Pancreas (tissue), 10 donors: Measurements from ENCODE around the gene SEH1L. TPM values are rescaled to one million over a fixed set of nuclear protein-coding genes. Genes with fewer than 3 reads are reported as not detected.

Source experiments
- ATAC-seq, 4 donors: fragments of 200-7000 bp; cut with Tn5 transposase; one replicate each; pipeline versions ENCODE4 v1.8.0 to v1.9.1; 2020; ENCODE audit warnings: mild to moderate bottlenecking in 4 of 4, moderate library complexity in 4 of 4
- DNase-seq, 6 donors: peaks; one replicate each; pipeline ENCODE4 v3.0.0-alpha.2; 2020
- FAIRE-seq: peaks from 2 replicates; lab custom pipeline; 2012; peaks lifted over from hg19 to GRCh38; lab: Jason Lieb, UNC
- H3K27ac ChIP-seq, 4 donors: fragments of 200-600 bp; sonication (generic); 1 replicate in 3 of 4; 2 replicates in 1 of 4; pipeline versions ENCODE4 v1.5.0 to v1.8.0; 2020
- H3K27me3 ChIP-seq, 4 donors: fragments of 200-600 bp; one replicate each; pipeline ENCODE4 v1.8.0; 2021
- H3K36me3 ChIP-seq, 3 donors: fragments of 200-600 bp; sonication (generic) in 1 of 3; one replicate each; pipeline versions ENCODE4 v1.5.0 to v1.8.0; 2020 to 2021
- H3K4me1 ChIP-seq, 3 donors: fragments of 200-600 bp; one replicate each; pipeline ENCODE4 v1.8.0; 2021
- H3K4me3 ChIP-seq, 4 donors: fragments of 200-600 bp; sonication (generic) in 2 of 4; one replicate each; pipeline versions ENCODE4 v1.5.0 to v1.8.0; 2020 to 2021
- H3K9me3 ChIP-seq, 4 donors: fragments of 200-600 bp; one replicate each; pipeline ENCODE4 v1.8.0; 2021
- WGBS, 2 donors: extraction: QIAGEN DNeasy Blood & Tissue Kit; methylation state at CpG; one replicate each; pipeline ENCODE4 v1.1.7; 2013; 5-methylcytosine and 5-hydroxymethylcytosine counted together
- intact Hi-C, 3 donors: fragments of 100-400 bp; cut with DNase I; formaldehyde crosslinking; loops; one replicate each; pipeline versions ENCODE4 v1.11.1 to v1.14.2; 2022
- polyA plus RNA-seq, 2 donors: library from polyadenylated mRNA; stranded (reverse); fragments of 200-250 nt; gene quantifications; one replicate each; pipeline ENCODE4 v1.2.3, GENCODE V29; 2013
- total RNA-seq, 6 donors: library from RNA; stranded (reverse); fragmentation: NEBNext Ultra II Directional in 4 of 6; extraction: Animal tissue kit (Norgen Biotek cat#: 25700) in 4 of 6; gene quantifications; one replicate each; pipeline versions ENCODE4 v1.2.1 to v1.2.4, GENCODE V29; 2021 to 2023
- TF ChIP-seq, protein P1 (sequence below), 4 donors: fragments of 200-600 bp; sonication (generic) in 3 of 4; IDR thresholded peaks; one replicate each; pipeline versions ENCODE4 v1.5.0 to v1.8.0; 2021; ENCODE audit warnings: antibody characterized with exemption in 4 of 4
- donor health status: healthy with polysubstance abuse.
- donor health status: DM: no; HTN: no; CAD: no; lungs with moderate emphysema.
- donor health status: DM: no; HTN: no; CAD: no.
- donor health status: control.
- donor health status: control.
- donor health status: Bipolar disorder and iron deficiency.
- donor health status: DM: yes; HTN: yes; CAD: no.
- donor health status: DM: no; HTN: no; CAD: no.
- donor health status: DM: no; HTN: no; CAD: no.
- donor health status: DM: yes; HTN: yes; CAD: no.

SEH1L gene
- total and polyA plus RNA-seq, 8 donors = 9.4 to 23.7 (median 17.7) TPM

GRCh38 chr18:13011719-13012118 lies 63.9 kb downstream of the SEH1L start:
- FAIRE-seq = no peak
- TF ChIP-seq, protein P1, sequence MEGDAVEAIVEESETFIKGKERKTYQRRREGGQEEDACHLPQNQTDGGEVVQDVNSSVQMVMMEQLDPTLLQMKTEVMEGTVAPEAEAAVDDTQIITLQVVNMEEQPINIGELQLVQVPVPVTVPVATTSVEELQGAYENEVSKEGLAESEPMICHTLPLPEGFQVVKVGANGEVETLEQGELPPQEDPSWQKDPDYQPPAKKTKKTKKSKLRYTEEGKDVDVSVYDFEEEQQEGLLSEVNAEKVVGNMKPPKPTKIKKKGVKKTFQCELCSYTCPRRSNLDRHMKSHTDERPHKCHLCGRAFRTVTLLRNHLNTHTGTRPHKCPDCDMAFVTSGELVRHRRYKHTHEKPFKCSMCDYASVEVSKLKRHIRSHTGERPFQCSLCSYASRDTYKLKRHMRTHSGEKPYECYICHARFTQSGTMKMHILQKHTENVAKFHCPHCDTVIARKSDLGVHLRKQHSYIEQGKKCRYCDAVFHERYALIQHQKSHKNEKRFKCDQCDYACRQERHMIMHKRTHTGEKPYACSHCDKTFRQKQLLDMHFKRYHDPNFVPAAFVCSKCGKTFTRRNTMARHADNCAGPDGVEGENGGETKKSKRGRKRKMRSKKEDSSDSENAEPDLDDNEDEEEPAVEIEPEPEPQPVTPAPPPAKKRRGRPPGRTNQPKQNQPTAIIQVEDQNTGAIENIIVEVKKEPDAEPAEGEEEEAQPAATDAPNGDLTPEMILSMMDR (IDR thresholded peaks at IDR 0.05) = no peak
- 97% methylated on average over 5 of the region's 5 CpGs for WGBS, 2 donors
- no peaks in the 10 kb centered on the region for H3K9me3 ChIP-seq
- H3K4me3 ChIP-seq = no peak overlapping the region
- H3K36me3 ChIP-seq = peaks cover 0 to 11% (median 4%) of the 10 kb centered on the region in 3 donors
- no peak for DNase-seq
- H3K27ac ChIP-seq = no peak overlapping the region
- H3K27me3 ChIP-seq = no peaks in the 10 kb centered on the region
- peaks cover 0 to under 1% (median under 1%) of the 10 kb centered on the region in 3 donors for H3K4me1 ChIP-seq
- intact Hi-C loops = no loop called here
- ATAC-seq = no peak

DNA sequence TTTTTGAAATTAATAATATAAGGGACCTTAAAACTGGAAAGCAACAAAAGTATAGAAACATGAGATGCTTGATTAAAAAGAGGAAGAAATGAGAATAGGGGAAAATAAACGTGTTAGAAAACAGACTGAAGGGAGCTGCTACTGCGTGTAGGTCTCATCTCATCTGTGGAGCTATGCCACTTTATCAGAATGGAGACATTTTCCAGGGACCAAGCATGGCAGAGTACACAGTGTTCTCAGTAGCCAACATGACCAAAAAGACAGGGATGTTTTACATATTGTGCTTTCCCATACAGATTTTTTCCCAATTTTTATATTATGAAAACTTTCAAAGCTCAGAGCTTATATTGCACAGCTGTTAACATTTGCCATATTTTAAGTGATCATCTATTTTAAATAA lies 66.4 kb downstream of the SEH1L start:
- H3K36me3 ChIP-seq = peaks cover 0 to 6% (median 4%) of the 10 kb centered on the region in 3 donors
- intact Hi-C loops = no loop called here
- no peak for ATAC-seq

DNA sequence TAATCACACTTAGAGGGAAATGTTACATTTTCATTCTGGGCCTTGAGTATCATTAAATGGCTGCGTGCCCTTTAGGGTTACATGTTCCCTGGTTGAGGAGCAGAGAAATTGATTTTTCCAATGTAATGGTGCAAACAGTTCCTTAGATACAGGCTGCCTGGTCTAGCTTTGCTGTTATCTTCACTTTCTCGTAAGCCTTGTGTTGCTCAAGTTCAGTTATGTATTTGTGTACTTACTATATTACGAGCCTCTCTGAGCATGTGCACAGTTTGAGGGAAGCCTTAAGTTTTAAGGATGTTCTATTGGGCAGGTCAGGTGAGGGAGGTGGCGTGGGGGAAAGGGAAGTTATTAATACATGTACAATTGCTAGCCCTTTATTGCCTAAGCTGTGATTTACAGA lies 67.0 kb downstream of the SEH1L start:
- peaks cover 0 to 12% (median 6%) of the 10 kb centered on the region in 3 donors for H3K4me1 ChIP-seq
- no peaks in the 10 kb centered on the region for H3K9me3 ChIP-seq
- intact Hi-C loops = no loop called here
- DNase-seq (no peak), ATAC-seq (peak in 3 of 4 donors; percentile 14 to 74 (median 31)), FAIRE-seq (no peak)
- H3K4me3 ChIP-seq = no peak overlapping the region
- H3K36me3 ChIP-seq = peaks cover 0 to 4% (median 3%) of the 10 kb centered on the region in 3 donors
- WGBS, 2 donors = 50 to 59% methylated on average over 4 of the region's 4 CpGs
- TF ChIP-seq, protein P1 (IDR thresholded peaks at IDR 0.05) = no peak
- no peak overlapping the region for H3K27ac ChIP-seq
- no peaks in the 10 kb centered on the region for H3K27me3 ChIP-seq

More for the DNA sequence above, 66.4 kb downstream of the SEH1L start:
- Histone ChIP-seq H3K4me1 (peaks cover 0 to 12% (median 6%) of the 10 kb centered on the region in 3 donors), H3K27ac (no peak overlapping the region), H3K9me3 (no peaks in the 10 kb centered on the region), H3K4me3 (no peak overlapping the region), H3K27me3 (no peaks in the 10 kb centered on the region)
- TF ChIP-seq, protein P1 (IDR thresholded peaks at IDR 0.05) = no peak
- 72 to 83% methylated on average over 2 of the region's 2 CpGs for WGBS, 2 donors
- DNase-seq (no peak), FAIRE-seq (no peak)

DNA sequence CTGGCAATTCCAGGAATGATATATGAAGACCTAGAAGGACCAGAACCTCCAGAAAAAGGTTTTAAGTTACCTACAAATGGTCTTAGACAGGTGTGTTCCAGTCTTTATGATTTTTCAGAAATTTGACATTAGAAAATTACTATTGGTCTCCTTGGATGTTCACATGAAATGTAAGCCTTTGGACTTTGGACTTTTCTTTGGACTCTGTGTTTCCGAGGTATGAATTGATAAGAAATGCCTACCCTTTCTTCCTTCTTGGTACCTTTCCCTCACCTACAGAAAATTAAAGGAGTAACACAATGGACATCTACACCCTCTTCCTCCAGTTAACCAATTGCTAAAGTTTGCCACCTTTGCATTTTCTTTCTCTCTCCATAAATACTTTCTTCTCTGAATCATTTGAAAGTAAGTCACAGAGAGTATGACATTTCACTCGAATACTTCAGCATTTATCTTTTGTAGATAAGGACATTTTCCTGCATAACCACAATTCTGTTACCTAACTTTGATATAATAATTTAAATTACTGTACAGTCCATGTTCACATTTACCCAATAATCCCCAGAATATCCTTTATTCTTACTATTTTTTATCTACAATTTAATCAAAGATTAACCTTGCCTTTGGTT lies 69.5 kb downstream of the SEH1L start:
- TF ChIP-seq, protein P1 (IDR thresholded peaks at IDR 0.05) = no peak
- FAIRE-seq = no peak
- Histone ChIP-seq H3K9me3 (no peaks in the 10 kb centered on the region), H3K27me3 (no peaks in the 10 kb centered on the region), H3K4me1 (peaks cover 0 to 12% (median 6%) of the 10 kb centered on the region in 3 donors), H3K36me3 (no peaks in the 10 kb centered on the region), H3K27ac (no peak overlapping the region), H3K4me3 (no peak overlapping the region)
- intact Hi-C loops = no loop called here
- ATAC-seq = peak in 3 of 4 donors; percentile 14 to 61 (median 53)
- DNase-seq = no peak
- 14% methylated on average over 2 of the region's 2 CpGs for WGBS, 2 donors

- no peaks in the 10 kb centered on the region for H3K36me3 ChIP-seq
- ATAC-seq = no peak
- H3K27ac ChIP-seq = no peak overlapping the region
- no peaks in the 10 kb centered on the region for H3K9me3 ChIP-seq
- no peak for DNase-seq
- 82 to 92% methylated on average over 2 of the region's 2 CpGs for WGBS, 2 donors
- peaks cover 0 to 12% (median 6%) of the 10 kb centered on the region in 3 donors for H3K4me1 ChIP-seq
- TF ChIP-seq, protein P1 (IDR thresholded peaks at IDR 0.05) = no peak
- no peaks in the 10 kb centered on the region for H3K27me3 ChIP-seq
- FAIRE-seq = no peak
- no peak overlapping the region for H3K4me3 ChIP-seq
- intact Hi-C loops = no loop called here
These were observed 70.6 kb downstream of the SEH1L start for GRCh38 chr18:13018374-13018773.
